Measurements from ENCODE around the gene EVX2. TPM values are rescaled to one million over a fixed set of nuclear protein-coding genes. Genes with fewer than 3 reads are reported as not detected.

The EVX2 gene
- total and polyA plus RNA-seq, 8 donors = not detected

DNA sequence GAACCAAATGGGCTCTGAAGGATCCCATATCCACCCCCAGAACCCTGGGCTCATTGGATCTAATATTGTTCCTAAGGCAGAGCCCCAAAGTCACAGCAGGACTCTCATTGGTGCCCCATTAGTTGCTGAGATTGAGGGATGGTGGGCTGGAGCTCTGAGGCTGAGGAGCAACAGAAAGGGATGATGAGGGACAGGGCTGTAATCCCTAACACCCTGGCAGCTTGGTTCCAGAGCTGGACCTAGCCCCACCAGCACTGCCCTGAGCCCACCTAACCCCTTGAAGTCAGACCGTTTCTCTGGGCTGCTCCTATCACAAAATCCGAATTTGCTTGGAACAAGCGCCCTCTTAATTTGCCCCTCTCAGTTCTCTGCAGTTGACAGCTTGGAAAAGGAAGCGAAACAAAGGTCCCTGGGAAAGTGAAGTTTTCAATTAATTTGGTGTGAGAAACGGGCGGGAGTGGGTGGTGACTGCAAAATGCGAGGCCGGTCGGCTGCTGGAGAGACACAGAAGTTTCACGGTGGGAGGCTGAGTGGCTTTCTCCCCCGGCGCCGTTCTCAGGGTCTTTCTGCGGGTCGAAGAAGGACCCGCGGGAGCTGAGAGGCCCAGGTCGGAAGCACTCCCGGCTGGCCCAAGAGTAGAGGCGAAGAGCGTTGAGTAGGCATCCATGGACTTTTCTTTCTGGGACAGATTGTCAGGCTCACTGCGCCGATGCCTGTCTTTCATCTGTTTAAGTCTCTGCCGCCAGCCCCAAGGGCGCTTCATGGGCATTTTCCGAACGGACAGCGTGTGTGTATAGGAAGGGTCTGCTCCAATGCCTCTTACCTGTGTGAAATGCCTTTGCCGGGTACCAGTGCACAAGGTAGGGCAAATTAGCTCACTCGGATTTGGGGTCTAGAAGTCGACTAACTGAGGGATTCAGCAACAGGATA is 7.8 kb upstream of the EVX2 start:
- intact Hi-C loops (cut with DNase I) = loop anchor here in 1 of 2 donors (10.0 kb wide), 1 partner anchor 407 kb away; no protein-coding TSS in a partner anchor
- H3K27me3 ChIP-seq = peaks cover 100% of the 10 kb centered on the region in 2 donors
- no peak for ATAC-seq
- no peaks in the 10 kb centered on the region for H3K9me3 ChIP-seq
- no peak for TF ChIP-seq CTCF (IDR thresholded peaks at IDR 0.05)
- no peaks in the 10 kb centered on the region for H3K36me3 ChIP-seq
- no peak overlapping the region for H3K27ac ChIP-seq
- H3K4me1 ChIP-seq = peaks cover 0 to 24% of the 10 kb centered on the region in 2 donors
- H3K4me3 ChIP-seq = no peak overlapping the region
- no peak for DNase-seq

DNA sequence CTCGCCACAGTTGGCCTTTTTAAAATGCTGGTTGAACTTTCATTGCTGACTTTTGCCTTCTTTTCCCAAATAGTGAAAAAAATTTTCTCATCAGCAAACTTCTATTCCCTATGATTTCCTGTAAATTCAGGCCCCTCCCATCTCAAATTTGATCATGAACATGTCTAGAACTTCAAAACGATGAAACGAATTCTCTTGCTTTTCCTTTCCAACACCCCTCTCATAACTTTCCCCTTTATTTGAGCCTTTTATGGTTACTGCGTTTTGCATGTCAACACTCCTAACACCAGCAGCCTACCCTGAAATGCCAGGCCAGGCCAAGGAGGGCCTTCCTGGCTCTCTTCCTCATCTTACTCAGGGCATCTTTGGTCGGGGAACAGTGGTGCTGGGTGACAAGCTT is 7.1 kb upstream of the EVX2 start:
- peaks cover 100% of the 10 kb centered on the region in 2 donors for H3K27me3 ChIP-seq
- no peak overlapping the region for H3K27ac ChIP-seq
- TF ChIP-seq CTCF (IDR thresholded peaks at IDR 0.05) = no peak
- no peak overlapping the region for H3K4me3 ChIP-seq
- ATAC-seq = no peak
- H3K9me3 ChIP-seq = no peaks in the 10 kb centered on the region
- peaks cover 0 to 27% of the 10 kb centered on the region in 2 donors for H3K4me1 ChIP-seq
- intact Hi-C loops (cut with DNase I) = loop anchor here in 1 of 2 donors (10.0 kb wide), 1 partner anchor 406 kb away; no protein-coding TSS in a partner anchor
- DNase-seq = no peak
- no peaks in the 10 kb centered on the region for H3K36me3 ChIP-seq

DNA sequence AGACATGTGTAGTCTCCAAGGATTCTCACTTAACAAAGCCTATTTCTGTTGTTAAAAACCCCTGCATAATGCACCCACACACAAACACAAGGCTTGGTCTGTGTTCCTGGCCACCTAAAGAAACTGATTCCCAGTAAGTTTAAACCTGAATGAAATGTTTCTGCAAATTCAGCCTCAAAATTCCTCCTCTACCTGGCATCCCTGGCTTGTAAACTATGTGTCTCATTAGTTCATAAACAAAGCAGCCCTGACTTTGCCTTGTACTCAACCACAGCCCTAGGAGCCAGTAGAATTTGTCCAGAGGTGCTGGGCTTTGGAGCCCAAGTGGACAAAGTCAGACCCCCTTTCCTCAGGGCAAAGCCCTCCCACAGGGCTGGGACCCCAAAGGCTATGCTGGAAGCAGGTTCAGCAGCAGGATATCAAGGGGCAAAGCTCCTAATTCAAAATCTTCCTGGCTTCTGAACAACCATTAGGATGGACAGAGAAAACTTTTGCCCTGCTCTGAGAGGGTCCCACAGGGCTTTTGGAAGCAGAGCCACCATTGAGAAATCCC is 6.2 kb upstream of the EVX2 start:
- Histone ChIP-seq H3K4me3 (no peak overlapping the region), H3K27me3 (peaks cover 100% of the 10 kb centered on the region in 2 donors), H3K27ac (no peak overlapping the region), H3K9me3 (no peaks in the 10 kb centered on the region), H3K36me3 (no peaks in the 10 kb centered on the region), H3K4me1 (peaks cover 0 to 31% of the 10 kb centered on the region in 2 donors)
- no peak for TF ChIP-seq CTCF (IDR thresholded peaks at IDR 0.05)
- ATAC-seq (no peak), DNase-seq (no peak)
- intact Hi-C loops (cut with DNase I) = loop anchor here in 1 of 2 donors (10.0 kb wide), 2 partner anchors 405 to 725 kb away; no protein-coding TSS in a partner anchor

- H3K27ac ChIP-seq = no peak overlapping the region
- no peak for ATAC-seq
- intact Hi-C loops (cut with DNase I) = loop anchor here in 1 of 2 donors (10.0 kb wide), 1 partner anchor 724 kb away; no protein-coding TSS in a partner anchor
- no peak for DNase-seq
- peaks cover 0 to 31% of the 10 kb centered on the region in 2 donors for H3K4me1 ChIP-seq
- no peak overlapping the region for H3K4me3 ChIP-seq
- H3K36me3 ChIP-seq = no peaks in the 10 kb centered on the region
- peaks cover 99 to 100% of the 10 kb centered on the region in 2 donors for H3K27me3 ChIP-seq
- H3K9me3 ChIP-seq = no peaks in the 10 kb centered on the region
- no peak for TF ChIP-seq CTCF (IDR thresholded peaks at IDR 0.05)
Observed at GRCh38 chr2:176088937-176089842, 5.4 kb upstream of the EVX2 start.

Data from left lung (tissue), 10 donors.